Hepatocyte (in vitro differentiated cells): ENCODE results near the gene FBXL17.

ENCODE experiments used
- CTCF ChIP-seq: fragments of 200-600 bp; sonication (generic); IDR thresholded peaks from 2 replicates; pipeline ENCODE4 v1.5.1; 2016; ENCODE audit warnings: antibody characterized with exemption, mild to moderate bottlenecking; ENCODE audit not compliant: poor library complexity
- EZH2 ChIP-seq: fragments of 200-600 bp; sonication (generic); IDR thresholded peaks from 2 replicates; pipeline ENCODE4 v1.6.1; 2016; ENCODE audit warnings: antibody characterized with exemption, mild to moderate bottlenecking, borderline replicate concordance
- EZH2phosphoT487 ChIP-seq: fragments of 200-600 bp; sonication (generic); IDR thresholded peaks from one replicate; pipeline ENCODE4 v1.6.1; 2018; ENCODE audit warnings: antibody characterized with exemption, mild to moderate bottlenecking, low read depth, moderate library complexity; ENCODE audit not compliant: unreplicated experiment, severe bottlenecking

- TF ChIP-seq CTCF = no peak
- no peak for TF ChIP-seq EZH2
- no peak for TF ChIP-seq EZH2phosphoT487
Observed at GRCh38 chr5:108271127-108271526, 110.8 kb downstream of the FBXL17 start.
